LNCAP (cell line): ENCODE data around the gene DHRS7.

Experiments used
- CTCF ChIP-seq: fragments of 450-650 bp; IDR thresholded peaks from 2 replicates; pipeline ENCODE4 v1.5.1; 2017; ENCODE audit warnings: mild to moderate bottlenecking

DHRS7 gene

GRCh38 chr14:60153991-60154390, 11.2 kb downstream of the DHRS7 start:
- TF ChIP-seq CTCF: no peak

GRCh38 chr14:60151715-60152114, 13.5 kb downstream of the DHRS7 start:
- TF ChIP-seq CTCF: no peak

- TF ChIP-seq CTCF: no peak
These were observed 30.5 kb downstream of the DHRS7 start for GRCh38 chr14:60134702-60135101.

- TF ChIP-seq CTCF: no peak
These were observed 31.7 kb downstream of the DHRS7 start for GRCh38 chr14:60133487-60133886.

GRCh38 chr14:60125918-60126317, 39.3 kb downstream of the DHRS7 start:
- no peak for TF ChIP-seq CTCF

- TF ChIP-seq CTCF: no peak
These were observed 49.0 kb downstream of the DHRS7 start for GRCh38 chr14:60116181-60116580.

- TF ChIP-seq CTCF: no peak
These were observed 50.3 kb downstream of the DHRS7 start for GRCh38 chr14:60114881-60115280.

GRCh38 chr14:60111732-60112131, 53.5 kb downstream of the DHRS7 start:
- no peak for TF ChIP-seq CTCF
